ENCODE data around the gene VPS37D. TPM values are rescaled to one million over a fixed set of nuclear protein-coding genes. Genes with fewer than 3 reads are reported as not detected.
"Not testable (repeated sequence)": the region's sequence is repeated elsewhere in the genome, so short reads cannot be mapped to it uniquely, and the experiment has no call there.

VPS37D gene
- total RNA-seq, 2 donors from 2014 or later: 6.1 to 9.1 TPM

DNA sequence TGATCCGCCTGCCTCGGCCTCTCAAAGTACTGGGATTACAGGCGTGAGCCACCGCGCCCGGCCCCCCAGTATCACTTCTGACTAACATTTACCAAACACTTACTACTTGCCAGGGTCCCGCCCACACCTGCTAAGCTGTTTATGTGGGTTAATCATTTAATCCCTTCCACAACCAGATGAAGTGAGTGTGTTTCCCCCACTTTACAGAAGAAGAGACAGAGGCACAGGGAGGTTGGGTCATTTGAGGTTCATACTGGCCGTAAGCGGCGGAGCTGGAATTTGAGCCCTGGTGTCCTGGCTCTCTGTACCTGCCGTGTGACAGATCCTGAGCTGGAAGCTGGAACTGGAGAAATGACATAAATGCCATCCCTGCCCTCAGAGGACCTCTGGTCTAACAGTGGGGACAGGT is 15.1 kb upstream of the VPS37D start:
- H3K4me3 Mint-ChIP-seq: no peak overlapping the region
- no peaks in the 10 kb centered on the region for H3K36me3 Mint-ChIP-seq (ENCODE audit: low read depth)
- peak; percentile 66 for DNase-seq
- H3K9me3 Mint-ChIP-seq: peaks cover 11% of the 10 kb centered on the region
- WGBS, 2 experiments (ENCODE audit: insufficient coverage in 1 of 2, insufficient read length in 1 of 2): 89 to 90% methylated on average over 9 to 11 of the region's 11 CpGs
- peaks cover 9% of the 10 kb centered on the region for H3K4me1 Mint-ChIP-seq
- Histone ChIP-seq H3K4me3 (ENCODE audit: low read length) (no peak overlapping the region), H3K27me3 (ENCODE audit: control insufficient read depth, insufficient read depth, low read length, poor library complexity, severe bottlenecking) (peaks cover 41% of the 10 kb centered on the region), H3K9me3 (ENCODE audit: control insufficient read depth, low read length) (peaks cover 11% of the 10 kb centered on the region), H3K36me3 (ENCODE audit: control insufficient read depth, insufficient read depth, low read length) (no peaks in the 10 kb centered on the region), H3K27ac (ENCODE audit: low read depth, low read length) (no peak overlapping the region), H3K4me1 (ENCODE audit: control insufficient read depth, insufficient read depth, low read length) (no peaks in the 10 kb centered on the region), H3K9ac (ENCODE audit: extremely low read depth, low read length, poor library complexity, severe bottlenecking) (no peak overlapping the region)
- H3K27ac Mint-ChIP-seq: no peak overlapping the region
- H3K27me3 Mint-ChIP-seq (ENCODE audit: insufficient read depth): peaks cover 50% of the 10 kb centered on the region
- TF ChIP-seq CTCF (conservative IDR thresholded peaks at IDR 0.05): no peak

DNA sequence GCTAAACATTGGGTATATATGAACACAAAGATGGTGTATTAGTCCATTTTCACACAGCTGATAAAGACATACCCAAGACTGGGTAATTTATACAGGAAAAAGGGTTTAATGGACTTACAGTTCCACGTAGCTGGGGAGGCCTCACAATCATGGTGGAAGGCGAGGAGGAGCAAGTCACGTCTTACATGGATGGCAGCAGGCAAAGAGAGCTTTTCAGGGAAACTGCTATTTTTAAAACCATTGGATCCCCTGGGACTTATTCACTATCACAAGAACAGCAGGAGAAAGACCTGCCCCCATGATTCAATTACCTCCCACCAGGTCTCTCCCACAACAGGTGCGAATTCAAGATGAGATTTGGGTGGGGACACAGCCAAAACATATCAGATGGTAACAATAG is 12.3 kb upstream of the VPS37D start:
- not testable (repeated sequence) for H3K4me3 Mint-ChIP-seq; DNase-seq; H3K36me3 Mint-ChIP-seq (ENCODE audit: low read depth); H3K27ac Mint-ChIP-seq; H3K36me3 ChIP-seq (ENCODE audit: control insufficient read depth, insufficient read depth, low read length); H3K4me1 Mint-ChIP-seq; H3K27ac ChIP-seq (ENCODE audit: low read depth, low read length); H3K4me3 ChIP-seq (ENCODE audit: low read length); H3K9ac ChIP-seq (ENCODE audit: extremely low read depth, low read length, poor library complexity, severe bottlenecking); H3K4me1 ChIP-seq (ENCODE audit: control insufficient read depth, insufficient read depth, low read length)
- H3K27me3 Mint-ChIP-seq (ENCODE audit: insufficient read depth): peaks cover 37% of the 10 kb centered on the region
- Histone ChIP-seq H3K9me3 (ENCODE audit: control insufficient read depth, low read length) (peaks cover 11% of the 10 kb centered on the region), H3K27me3 (ENCODE audit: control insufficient read depth, insufficient read depth, low read length, poor library complexity, severe bottlenecking) (peaks cover 13% of the 10 kb centered on the region)
- peaks cover 11% of the 10 kb centered on the region for H3K9me3 Mint-ChIP-seq
- WGBS, 2 experiments (ENCODE audit: insufficient coverage in 1 of 2, insufficient read length in 1 of 2): 84% methylated on average over 4 of the region's 4 CpGs; no CpG with 5 or more reads in 1 of the 2 experiments

- Mint-ChIP-seq H3K4me3 (no peak overlapping the region), H3K9me3 (peaks cover 18% of the 10 kb centered on the region), H3K36me3 (ENCODE audit: low read depth) (no peaks in the 10 kb centered on the region), H3K27me3 (ENCODE audit: insufficient read depth) (peaks cover 43% of the 10 kb centered on the region), H3K27ac (no peak overlapping the region), H3K4me1 (no peaks in the 10 kb centered on the region)
- 59 to 81% methylated on average over 8 of the region's 8 CpGs for WGBS, 2 experiments (ENCODE audit: insufficient coverage in 1 of 2, insufficient read length in 1 of 2)
- TF ChIP-seq CTCF (conservative IDR thresholded peaks at IDR 0.05): no peak
- Histone ChIP-seq H3K9ac (ENCODE audit: extremely low read depth, low read length, poor library complexity, severe bottlenecking) (no peak overlapping the region), H3K9me3 (ENCODE audit: control insufficient read depth, low read length) (peaks cover 11% of the 10 kb centered on the region), H3K4me1 (ENCODE audit: control insufficient read depth, insufficient read depth, low read length) (no peaks in the 10 kb centered on the region), H3K36me3 (ENCODE audit: control insufficient read depth, insufficient read depth, low read length) (no peaks in the 10 kb centered on the region), H3K4me3 (ENCODE audit: low read length) (no peak overlapping the region), H3K27ac (ENCODE audit: low read depth, low read length) (no peak overlapping the region), H3K27me3 (ENCODE audit: control insufficient read depth, insufficient read depth, low read length, poor library complexity, severe bottlenecking) (no peaks in the 10 kb centered on the region)
- DNase-seq: no peak
Measured at GRCh38 chr7:73659983-73660382, 7.6 kb upstream of the VPS37D start.

GRCh38 chr7:73660594-73660993 is 7.0 kb upstream of the VPS37D start:
- not testable (repeated sequence) for H3K27ac Mint-ChIP-seq; H3K4me1 ChIP-seq (ENCODE audit: control insufficient read depth, insufficient read depth, low read length); H3K9me3 ChIP-seq (ENCODE audit: control insufficient read depth, low read length); H3K4me1 Mint-ChIP-seq; H3K36me3 ChIP-seq (ENCODE audit: control insufficient read depth, insufficient read depth, low read length); H3K9ac ChIP-seq (ENCODE audit: extremely low read depth, low read length, poor library complexity, severe bottlenecking); H3K36me3 Mint-ChIP-seq (ENCODE audit: low read depth); DNase-seq; H3K27ac ChIP-seq (ENCODE audit: low read depth, low read length); H3K4me3 ChIP-seq (ENCODE audit: low read length); H3K27me3 ChIP-seq (ENCODE audit: control insufficient read depth, insufficient read depth, low read length, poor library complexity, severe bottlenecking); H3K4me3 Mint-ChIP-seq
- Mint-ChIP-seq H3K27me3 (ENCODE audit: insufficient read depth) (peaks cover 45% of the 10 kb centered on the region), H3K9me3 (peaks cover 12% of the 10 kb centered on the region)
- 92 to 94% methylated on average over 4 of the region's 4 CpGs for WGBS, 2 experiments (ENCODE audit: insufficient coverage in 1 of 2, insufficient read length in 1 of 2)
